COLO829 (cell line): Measurements from ENCODE around the gene MALRD1.

Experiments used
- DNase-seq: peaks from one replicate; pipeline ENCODE4 v3.0.0; 2012; ENCODE audit warnings: low spot score

Gene MALRD1

DNA sequence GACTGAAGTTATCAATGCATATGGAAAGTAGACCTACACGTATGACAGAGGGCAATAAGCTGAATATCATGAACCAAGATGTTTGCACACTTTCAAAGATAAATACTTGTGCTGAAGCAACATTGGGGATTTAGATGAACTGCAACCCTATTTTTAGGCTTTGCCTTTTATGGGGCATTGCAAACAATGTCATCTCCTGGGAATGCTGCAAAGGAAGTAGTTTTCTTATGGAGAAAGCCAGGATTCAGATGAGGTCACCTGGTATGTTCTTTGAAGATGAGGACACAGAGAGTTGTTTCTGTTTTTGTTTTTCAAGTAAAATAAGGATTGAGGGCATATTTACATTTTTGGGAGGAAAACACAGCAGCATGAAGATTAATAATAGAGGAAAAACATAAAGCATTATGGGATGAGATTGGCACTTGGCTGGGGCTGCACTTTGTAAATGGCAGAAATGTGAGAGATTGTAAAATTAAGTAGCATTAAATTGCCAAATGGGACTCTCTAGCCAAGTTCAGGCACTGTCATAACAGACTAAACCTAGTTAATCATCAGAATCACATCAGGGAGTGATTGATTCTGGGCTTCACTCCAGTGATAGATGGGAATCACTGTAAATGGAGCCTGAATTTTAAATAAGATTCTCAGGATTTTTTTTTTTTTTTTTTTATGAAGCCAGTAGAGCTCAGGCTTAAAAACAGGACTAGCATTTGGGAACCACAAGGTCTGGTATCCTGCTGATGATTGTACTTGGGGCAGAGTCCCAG, 63.1 kb downstream of the MALRD1 start:
- no peak for DNase-seq

GRCh38 chr10:19117438-19117837, 68.8 kb downstream of the MALRD1 start:
- no peak for DNase-seq

GRCh38 chr10:19119191-19119590, 70.6 kb downstream of the MALRD1 start:
- no peak for DNase-seq

- no peak for DNase-seq
These were observed 71.8 kb downstream of the MALRD1 start for GRCh38 chr10:19120381-19120908.

DNA sequence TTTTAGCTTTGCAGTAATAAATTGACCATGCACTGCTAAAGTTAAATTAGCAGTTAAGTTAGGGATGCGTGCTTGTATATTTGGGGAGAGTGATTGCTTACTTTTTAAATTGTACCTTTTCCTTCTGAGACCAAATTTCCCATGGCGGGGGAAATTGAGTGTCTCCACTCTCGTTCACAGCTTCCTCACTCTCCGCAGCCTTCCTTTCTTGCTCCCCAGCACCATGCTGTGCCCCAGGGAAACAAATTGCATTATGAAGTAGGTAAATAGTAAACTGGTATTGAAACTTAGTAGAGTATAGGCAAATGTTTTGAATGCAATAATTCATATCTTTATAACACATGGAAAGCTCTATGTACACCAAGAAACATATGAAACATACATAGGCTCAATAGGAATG, 85.4 kb downstream of the MALRD1 start:
- DNase-seq = no peak

- no peak for DNase-seq
These were observed 94.4 kb downstream of the MALRD1 start for GRCh38 chr10:19142967-19143366.

DNA sequence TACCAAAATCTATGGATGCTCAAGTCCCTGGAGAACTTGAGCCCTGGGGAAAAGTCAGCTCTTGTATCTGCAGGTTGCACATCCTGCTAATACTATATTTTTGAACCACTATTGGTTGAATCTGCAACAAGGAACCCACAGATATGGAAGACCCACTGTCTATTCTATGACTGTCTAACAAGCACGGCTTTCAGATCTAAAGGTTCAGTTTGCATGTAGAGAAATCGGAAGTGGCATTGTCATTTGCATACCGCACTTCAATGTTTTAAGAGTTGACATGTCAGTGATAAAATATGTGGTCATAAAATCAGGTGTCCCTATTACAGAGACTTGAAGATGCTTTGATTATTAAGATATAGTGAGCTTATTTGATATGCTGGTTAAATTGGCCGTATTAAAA, 95.6 kb downstream of the MALRD1 start:
- DNase-seq = no peak

DNA sequence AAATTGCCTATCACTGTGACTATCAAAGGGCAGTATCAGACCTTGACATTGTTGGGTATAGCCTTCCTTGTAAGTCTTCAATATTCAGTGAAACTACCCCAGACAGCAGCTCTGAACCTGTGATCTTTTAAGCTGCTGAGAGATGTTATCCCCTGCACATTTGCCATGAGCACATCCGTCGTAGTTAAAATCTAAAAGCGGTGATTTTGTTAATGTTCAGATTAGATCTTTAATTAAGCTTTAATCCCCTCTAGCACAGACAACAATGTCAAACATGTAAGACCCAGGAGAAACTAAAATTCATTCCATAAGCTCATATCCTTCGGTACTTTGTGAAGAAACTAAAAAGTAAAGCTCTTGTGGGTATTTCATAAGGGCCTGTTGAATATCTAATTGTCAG, 105.8 kb downstream of the MALRD1 start:
- no peak for DNase-seq

- no peak for DNase-seq
These were observed 109.8 kb downstream of the MALRD1 start for GRCh38 chr10:19158358-19158757.

- no peak for DNase-seq
These were observed 110.3 kb downstream of the MALRD1 start for GRCh38 chr10:19158870-19159269.

- DNase-seq = no peak
These were observed 115.9 kb downstream of the MALRD1 start for GRCh38 chr10:19164461-19164860.

DNA sequence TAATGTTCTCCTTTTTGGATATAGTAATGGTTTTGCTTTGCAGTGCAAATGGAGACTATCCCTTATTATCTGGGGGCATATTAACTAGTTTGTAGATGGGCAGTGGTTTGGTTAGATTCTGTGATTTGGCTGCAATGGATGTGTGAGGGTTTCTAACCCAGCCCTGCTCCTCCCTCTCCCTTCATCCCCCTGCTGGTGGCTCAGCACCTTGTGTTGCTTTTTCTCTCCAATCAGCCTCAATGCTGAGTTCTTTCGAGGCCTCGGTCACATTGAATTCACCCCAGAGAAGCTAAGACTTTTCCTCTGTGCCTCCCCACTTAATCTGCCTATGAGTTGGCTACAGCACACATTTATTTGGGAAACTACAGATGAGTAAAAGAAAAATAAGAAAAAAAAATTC, 120.0 kb downstream of the MALRD1 start:
- no peak for DNase-seq

- DNase-seq = no peak
These were observed 120.4 kb downstream of the MALRD1 start for GRCh38 chr10:19169041-19169440.

GRCh38 chr10:19169684-19170083, 121.1 kb downstream of the MALRD1 start:
- DNase-seq = no peak

- DNase-seq = no peak
These were observed 130.1 kb downstream of the MALRD1 start for GRCh38 chr10:19178675-19179074.

GRCh38 chr10:19184891-19185290, 136.3 kb downstream of the MALRD1 start:
- no peak for DNase-seq

- no peak for DNase-seq
These were observed 146.3 kb downstream of the MALRD1 start for GRCh38 chr10:19194866-19195265.

GRCh38 chr10:19195698-19196097, 147.1 kb downstream of the MALRD1 start:
- no peak for DNase-seq

DNA sequence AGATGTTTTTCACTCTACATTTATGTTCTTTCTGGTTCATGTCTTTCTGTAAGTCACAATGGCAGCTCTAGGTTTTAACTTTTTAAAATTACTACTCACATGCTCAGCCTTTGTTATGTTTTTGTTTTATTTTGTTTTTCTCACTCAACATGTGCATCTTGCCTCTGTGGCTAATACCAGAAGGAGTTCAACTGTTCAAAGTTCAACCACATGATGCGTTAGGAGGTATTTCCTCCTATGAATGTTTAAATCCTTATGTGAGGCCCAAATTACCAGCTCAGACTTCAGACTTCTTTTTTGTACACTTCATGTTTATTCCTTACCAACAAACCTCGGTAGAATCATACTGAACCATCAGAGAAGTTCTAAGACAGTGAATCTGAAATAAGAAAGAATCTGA, 151.6 kb downstream of the MALRD1 start:
- no peak for DNase-seq

GRCh38 chr10:19204246-19204917, 155.8 kb downstream of the MALRD1 start:
- no peak for DNase-seq

- no peak for DNase-seq
These were observed 160.7 kb downstream of the MALRD1 start for GRCh38 chr10:19209319-19209718.

GRCh38 chr10:19212590-19212989, 164.0 kb downstream of the MALRD1 start:
- no peak for DNase-seq

DNA sequence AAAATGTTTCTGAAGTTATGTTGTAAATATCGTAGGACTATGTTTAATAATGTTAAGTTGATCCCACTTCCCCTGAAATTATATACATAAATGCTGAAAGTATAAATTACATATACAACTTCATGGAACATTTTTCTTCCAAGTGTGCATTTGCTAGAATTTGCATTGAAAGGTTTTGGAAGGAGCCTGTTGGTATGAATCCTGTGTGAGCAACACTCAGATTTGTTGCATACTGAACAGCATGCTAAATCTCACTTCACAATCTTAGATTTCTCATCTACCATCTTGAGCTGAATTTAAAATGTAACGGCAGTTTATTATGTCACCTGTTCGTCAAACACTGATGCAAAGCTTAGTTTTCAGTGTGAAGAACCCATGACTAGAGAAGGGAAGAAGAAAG, 172.6 kb downstream of the MALRD1 start:
- DNase-seq = no peak

DNA sequence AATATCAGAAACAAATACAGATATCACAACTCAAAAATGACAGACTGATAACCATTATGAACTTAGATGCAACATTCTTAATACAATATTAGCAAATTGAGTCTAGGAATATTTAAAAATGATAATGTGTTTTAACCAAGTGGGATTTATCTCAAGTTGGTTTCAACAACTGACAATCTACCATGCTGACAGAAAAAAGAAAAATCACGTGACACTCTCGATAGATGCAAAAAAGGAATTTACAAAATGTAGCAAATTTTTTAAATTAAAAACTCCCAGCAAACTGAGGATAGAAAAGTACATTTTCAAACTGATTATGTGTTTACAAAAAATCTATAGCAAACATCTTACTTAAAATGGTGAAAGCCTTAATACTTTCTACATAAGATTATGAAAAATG, 177.4 kb downstream of the MALRD1 start:
- no peak for DNase-seq
